ENCODE results near the gene PRKAA1.
A peak's percentile ranks its signal among the peaks of the same experiment; 100 is the strongest.

PRKAA1 gene

DNA sequence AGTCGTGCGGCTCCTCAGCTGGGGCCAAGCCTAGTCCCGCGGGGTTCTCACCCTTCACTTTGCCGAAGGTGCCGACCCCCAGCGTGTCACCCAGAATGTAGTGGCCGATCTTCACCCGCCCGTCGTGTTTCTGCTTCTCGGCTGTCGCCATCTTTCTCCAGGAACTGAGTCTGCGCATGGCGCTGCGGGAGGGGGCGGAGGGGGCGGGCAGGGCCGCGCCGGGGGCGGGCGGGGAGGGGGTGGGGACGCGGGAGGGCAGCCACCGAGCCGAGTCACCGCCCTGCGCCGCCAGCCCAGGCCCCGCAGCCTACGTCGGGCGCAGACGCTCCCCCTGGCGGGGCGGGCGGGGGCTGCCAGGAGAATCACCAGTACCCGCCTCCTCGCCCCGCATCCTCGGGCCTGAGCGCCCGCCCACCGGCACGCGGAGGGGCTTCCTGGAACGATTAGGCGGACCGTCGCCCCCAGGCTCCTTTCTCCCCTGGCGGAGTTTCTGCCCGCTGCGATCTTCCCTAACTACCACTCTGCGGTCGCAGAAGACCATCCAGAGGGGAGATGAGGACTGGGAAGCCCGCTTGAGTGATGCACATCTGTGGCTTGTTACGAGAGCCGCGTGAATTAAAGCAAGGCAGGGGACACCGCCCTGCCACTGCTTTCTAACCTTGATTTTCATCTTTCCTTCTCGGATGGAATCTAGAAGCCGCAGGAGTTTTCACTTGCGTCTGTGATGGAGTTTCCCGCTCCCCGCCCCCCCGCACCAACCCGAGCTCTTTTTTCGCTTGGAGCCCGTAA, at the start of gene PRKAA1:
Gene PRKAA1 (minus strand): TSS at position 363 of the 789 bp plus-strand sequence. CDS start 185 bp downstream, at position 178.
- peak; percentile 63 for DNase-seq (ENCODE audit: low read depth)

DNA sequence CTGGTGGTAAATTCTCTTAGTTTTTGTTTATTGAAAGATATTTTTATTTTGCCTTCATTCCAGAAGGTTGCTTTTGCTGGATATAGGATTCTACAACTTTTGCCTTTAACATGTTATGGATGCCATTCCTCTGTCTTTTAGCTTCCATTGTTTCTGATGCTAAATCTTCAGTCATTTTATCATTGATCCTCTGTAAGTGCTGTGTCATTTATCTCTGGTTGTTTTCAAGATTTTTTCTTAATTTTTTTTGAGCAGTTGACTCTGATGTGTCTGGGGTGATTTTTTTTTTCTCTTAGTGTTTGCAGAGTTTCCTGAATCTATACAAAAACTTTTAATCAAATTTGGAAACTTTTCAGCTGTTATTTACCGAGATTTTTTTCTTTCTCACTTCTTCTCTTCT, 49.4 kb upstream of the PRKAA1 start:
- no peak for DNase-seq (ENCODE audit: low read depth)

DNA sequence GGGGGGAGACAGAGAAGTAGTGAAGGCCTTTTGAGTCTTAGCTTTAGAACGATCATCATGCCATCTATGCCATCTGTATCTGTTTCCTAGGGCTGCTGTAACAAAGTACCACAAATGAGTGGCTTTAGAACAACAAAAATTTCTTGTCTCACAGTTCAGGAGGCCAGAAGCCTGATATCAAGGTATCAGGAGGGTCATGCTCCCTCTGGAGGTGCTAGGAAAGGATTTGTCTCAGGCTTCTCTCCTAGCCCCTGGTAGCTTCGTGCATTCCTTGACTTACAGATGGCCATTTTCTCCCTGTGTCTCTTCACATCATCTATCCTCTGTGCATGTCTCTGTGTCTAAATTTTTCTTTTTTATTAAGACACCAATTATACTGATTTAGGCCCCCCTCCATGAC, 48.2 kb upstream of the PRKAA1 start:
- no peak for DNase-seq (ENCODE audit: low read depth)

GRCh38 chr5:40844565-40844964, 46.4 kb upstream of the PRKAA1 start:
- DNase-seq (ENCODE audit: low read depth): no peak

GRCh38 chr5:40842351-40842750, 44.2 kb upstream of the PRKAA1 start:
- DNase-seq (ENCODE audit: low read depth): no peak

DNA sequence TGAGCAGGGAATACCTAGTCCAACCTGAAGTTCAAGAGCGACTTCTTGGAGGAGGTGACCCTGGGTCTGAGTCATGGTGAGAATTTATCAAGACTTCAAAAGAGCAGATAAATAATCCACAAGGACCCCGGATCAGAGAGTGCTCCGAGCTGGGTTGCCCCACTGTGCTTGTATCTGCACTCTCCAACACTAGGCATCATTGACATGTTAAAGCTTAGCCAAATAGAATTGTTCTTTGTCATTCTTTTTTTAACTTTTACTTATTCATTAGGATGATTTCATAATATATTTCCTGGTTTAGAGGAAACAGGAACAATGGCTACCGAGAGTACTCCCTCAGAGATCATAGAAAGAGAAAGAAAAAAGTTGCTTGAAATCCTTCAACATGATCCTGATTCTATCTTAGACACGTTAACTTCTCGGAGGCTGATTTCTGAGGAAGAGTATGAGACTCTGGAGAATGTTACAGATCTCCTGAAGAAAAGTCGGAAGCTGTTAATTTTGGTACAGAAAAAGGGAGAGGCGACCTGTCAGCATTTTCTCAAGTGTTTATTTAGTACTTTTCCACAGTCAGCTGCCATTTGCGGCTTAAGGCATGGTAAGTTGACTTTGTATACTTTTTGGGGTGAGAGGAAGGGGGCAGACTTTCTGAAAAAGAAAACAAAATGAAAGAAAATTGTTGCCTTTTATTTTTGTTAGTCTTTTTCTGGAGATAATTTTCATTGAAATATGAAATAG, 43.1 kb upstream of the PRKAA1 start, which contains the start of gene CARD6:
Gene CARD6 (plus strand): TSS at position 300 of the 738 bp plus-strand sequence. CDS start 16 bp downstream, at position 316.
- DNase-seq (ENCODE audit: low read depth): no peak

GRCh38 chr5:40838086-40838485, 39.9 kb upstream of the PRKAA1 start:
- DNase-seq (ENCODE audit: low read depth): no peak

DNA sequence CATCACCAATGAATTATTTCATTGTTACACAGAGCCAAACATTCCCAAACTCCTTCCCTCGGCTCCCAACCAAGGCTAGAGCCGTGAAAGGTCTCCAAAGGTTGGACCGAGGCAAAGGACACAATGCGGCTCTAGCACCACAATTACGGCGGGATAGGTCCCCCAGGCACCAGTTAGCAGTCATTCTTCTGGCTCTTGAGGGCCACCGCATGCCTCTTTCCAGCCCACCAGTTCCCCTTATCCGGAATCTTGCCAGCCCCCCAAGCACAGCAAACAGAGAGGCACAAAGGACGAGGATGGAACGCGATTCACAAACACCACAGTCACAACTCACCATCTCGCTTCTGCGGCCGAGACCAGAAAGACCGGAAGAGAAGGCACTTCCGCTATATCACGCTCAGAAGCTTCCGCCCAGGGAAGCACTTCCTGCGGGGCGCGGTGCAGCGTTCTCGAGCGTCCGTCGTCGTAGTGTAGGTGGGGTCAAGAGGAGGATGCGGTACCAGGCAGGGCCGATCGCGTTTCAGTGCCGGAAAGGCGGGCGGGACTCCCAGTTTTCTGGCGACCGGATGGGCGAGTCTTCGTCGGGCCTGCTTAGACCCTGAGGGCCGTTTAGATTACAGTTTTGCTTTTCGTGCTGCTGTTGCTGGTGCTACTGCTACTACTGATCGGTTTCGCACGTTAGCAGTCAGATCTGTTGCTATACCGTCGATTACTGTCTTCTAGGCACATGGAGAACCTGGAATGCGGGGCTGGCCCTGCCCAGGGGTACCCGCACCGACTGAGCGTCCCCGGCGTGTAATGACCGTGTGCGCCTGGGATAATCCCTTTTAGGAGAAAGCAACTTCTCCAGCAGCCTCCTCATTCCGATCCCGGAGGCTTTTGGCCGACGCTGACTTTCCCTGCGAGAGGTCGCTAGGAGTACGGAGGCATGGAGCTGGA, 36.9 kb upstream of the PRKAA1 start, which contains the start of gene RPL37:
Gene RPL37 (minus strand): TSS at position 374 of the 939 bp plus-strand sequence. CDS start 37 bp downstream, at position 337.
- peak; percentile 93 for DNase-seq (ENCODE audit: low read depth)

GRCh38 chr5:40834391-40834848, 36.2 kb upstream of the PRKAA1 start:
- no peak for DNase-seq (ENCODE audit: low read depth)

- DNase-seq (ENCODE audit: low read depth): no peak
Measured at GRCh38 chr5:40833712-40834229, 35.6 kb upstream of the PRKAA1 start.

DNA sequence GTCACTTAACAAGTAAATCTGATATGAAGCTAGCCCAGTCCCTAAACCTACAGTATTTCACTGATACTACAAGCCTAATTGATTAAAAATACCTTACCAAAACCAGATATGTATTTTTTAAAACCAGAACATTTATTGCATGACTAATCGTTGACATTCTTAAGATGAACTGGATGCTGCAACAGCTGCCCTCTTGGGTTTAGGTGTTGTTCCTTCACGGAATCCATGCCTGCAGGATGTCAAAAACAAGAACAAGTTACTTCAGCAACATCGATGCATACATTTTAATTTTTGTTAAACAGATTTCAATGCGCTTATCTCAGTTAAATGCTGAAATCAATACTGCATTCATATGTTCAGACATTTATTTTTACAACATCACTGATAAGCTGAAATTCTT, 34.2 kb upstream of the PRKAA1 start:
- DNase-seq (ENCODE audit: low read depth): no peak

DNA sequence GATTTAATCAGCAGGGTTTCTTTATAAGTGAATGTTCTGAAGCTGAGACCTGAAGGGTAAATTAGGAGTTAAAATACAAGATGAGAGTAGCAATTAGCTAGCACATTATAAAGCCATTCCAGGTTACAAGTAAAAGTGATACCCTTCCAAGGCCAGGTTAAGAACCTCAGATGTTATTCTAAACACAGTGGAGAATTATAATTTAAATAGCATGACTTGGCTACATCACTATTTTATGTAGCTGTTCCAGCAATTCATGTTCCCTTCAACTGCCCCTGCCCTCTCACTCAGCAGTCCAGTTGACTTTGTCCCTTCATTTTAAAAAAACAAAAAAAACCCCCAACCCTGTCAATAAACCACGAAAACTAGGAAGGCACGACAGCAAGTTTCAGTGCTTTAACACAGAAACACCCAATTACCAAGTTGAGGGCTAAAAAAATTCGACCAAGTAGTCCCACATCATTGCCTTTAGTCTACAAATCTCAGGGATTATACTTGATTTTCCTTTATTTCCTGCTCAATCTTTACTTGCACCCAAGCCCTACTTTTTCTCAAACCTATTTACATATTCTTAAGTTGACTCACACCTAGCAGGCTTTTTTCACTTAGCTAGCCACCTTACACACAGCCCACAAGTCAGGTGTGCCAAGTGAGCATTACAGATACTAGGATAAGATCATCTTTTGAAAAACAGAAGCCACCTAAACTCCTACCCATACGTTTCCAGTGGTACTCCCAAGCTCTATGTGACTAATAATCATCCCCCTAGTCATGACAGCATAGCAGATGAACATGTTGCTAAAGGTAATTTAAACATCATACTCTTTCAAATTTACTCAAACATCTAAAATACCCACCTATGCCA, 33.4 kb upstream of the PRKAA1 start:
- no peak for DNase-seq (ENCODE audit: low read depth)

DNA sequence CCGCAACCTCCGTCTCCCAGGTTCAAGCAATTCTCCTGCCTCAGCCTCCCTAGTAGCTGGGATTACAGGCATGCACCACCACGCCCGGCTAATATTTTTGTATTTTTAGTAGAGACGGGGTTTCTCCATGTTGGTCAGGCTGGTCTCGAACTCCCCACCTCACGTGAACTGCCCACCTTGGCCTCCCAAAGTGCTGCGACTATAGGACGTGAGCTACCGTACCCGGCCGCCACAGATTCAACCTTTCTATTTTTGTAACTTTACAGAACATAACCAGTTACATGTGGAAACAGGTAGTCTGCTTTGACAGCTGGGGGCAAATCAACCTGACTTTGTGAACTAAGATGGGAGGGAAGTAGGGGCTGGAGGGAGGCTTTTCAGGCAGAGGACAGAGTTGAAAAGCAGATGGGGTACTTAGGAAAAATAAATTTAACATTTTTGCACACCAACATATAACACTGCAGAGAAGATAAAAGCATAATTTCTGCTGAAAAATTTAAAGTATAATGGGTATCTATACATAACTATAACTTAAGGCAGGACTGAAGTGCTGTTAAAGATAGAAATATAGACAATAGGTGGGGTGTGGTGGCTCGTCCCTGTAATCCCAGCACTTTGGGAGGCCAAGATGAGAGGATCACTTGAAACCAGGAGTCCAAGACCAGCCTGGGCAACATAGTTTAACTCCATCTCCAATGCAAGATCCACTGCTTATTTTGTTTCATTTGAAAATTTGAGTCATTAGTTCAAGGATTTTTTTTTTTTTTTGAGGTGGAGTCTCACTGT, 31.8 kb upstream of the PRKAA1 start:
- DNase-seq (ENCODE audit: low read depth): no peak

DNA sequence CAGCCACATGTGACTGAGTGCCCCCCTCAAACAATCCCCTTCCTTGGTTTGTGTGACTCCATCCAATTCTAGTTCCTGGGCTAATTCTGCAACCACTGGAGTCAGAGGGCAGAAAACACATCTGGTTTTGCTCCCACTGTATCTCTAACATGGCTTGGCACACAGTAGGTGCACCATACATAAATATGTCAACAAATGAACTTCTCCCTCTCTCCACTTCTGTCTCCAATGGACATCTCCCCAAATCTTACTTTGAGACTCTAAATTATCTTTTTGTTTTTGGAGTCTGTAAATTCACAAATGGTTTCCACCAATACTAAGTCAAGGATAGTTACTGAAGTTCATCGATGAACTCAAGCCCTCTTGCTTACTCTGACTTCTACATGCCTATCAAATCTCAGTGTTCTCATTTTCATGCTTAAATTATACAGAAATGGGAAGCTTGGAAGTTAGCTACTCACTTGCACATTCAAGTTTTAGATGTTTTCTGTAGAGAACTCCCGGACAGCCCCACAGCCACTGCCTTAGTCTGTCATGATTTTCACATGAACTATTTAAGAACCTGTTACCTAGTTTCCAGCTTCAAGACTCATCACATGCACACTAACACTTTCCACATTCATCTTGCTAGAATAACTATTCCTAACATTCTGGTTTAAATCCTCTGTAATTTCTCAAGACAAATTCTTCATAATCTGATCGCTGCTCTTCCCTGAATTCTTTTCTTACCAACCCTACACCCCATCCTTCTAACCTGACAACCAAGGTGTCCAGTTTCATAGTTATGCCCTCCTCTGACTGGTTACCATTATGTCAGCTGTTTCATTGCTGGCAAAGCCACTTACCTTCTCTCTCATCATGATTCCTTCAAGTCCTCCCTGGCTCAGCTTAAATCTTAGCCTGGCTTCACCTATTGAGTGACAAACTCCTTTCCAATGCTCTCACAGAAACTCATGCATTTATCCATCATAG, 30.8 kb upstream of the PRKAA1 start:
- no peak for DNase-seq (ENCODE audit: low read depth)

DNA sequence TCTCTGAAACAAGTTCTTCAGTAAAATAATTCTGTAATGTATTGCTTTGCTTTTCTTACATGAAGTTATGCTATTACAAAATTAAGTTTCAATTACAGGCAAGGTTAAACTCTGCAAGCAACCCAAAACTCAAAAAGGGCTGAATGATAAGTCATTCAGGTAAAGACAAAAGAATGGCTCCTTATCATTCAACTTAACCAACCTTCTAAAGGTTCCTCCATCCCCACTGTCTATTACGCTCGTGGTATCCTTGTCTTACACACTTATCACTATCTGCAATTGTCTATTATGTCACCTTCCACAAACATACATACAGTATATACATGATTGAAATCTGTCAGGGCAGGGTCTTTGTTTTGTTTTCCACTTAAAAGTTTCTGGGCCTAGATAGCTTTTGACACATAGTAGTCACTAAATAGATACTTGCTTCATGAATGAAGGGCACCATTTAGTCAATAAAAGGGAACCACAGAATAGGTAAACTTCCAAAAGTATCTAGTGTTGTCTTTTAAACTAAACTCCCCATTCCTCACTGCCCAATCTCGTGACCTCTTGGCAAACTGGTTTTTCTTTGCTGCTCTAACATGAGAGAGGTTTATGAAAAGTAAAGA, 30.0 kb upstream of the PRKAA1 start:
- no peak for DNase-seq (ENCODE audit: low read depth)

GRCh38 chr5:40827188-40827977, 29.2 kb upstream of the PRKAA1 start:
- DNase-seq (ENCODE audit: low read depth): no peak

GRCh38 chr5:40826489-40827187, 28.5 kb upstream of the PRKAA1 start:
- no peak for DNase-seq (ENCODE audit: low read depth)
